HG03045 (cell line): Measurements from ENCODE around the gene SEMA3A.
"Not testable (repeated sequence)": the region's sequence is repeated elsewhere in the genome, so short reads cannot be mapped to it uniquely, and the experiment has no call there.

Experiments
- ATAC-seq: cut with Tn5 transposase; IDR thresholded peaks from one replicate; pipeline ENCODE4 v1.9.1; 2021; ENCODE audit warnings: mild to moderate bottlenecking, moderate library complexity; ENCODE audit not compliant: unreplicated experiment

SEMA3A gene

DNA sequence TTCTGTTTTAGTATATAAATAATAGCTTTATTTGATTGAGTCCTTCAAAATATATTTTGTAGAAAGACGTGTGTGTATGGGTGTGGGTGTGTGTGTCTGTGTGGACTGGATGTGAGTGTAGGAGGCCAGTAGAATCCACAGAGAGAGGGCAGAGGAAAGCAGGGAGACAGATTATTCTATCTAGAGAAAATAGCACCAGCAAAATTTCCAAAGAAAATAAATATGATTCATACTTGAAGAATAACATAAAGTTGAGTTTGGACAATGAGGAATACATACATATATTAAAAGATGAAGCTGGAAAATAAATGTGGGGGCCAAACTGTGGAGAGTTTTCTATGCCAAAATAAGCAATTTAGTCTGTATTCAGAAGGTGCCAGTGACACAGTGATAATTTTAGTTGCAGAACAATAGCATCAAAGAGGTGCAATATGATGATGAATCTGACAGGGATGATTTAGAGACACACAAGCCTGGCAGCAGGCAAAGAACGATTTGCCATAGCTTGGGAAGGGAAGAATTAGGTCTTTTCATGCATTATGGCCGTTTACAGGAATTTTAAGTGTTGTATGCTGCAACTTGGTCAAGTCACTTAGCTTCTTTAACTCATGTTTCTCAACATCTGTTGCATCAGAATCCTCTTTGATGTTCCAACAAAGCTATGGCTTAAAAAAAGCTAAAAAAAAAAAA is 121.3 kb downstream of the SEMA3A start:
- no peak for ATAC-seq

DNA sequence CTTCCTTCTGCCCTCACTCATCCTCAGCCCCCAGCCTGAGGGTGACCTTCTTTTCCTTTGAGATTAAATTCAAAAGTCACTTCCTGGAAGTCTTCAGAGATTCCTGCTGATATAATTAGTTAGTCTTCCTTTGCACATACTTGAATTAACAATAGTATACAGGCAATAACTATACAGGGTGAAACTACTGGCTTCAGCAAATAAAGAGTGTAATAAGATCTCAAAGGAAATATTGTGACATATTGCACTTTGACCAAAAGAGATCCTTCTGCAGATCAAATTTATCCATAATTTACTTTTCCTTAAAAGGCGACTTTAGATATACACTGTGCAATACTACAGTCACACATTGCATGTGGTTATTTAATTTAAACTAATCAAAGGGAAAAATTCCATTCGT is 123.8 kb downstream of the SEMA3A start:
- no peak for ATAC-seq

DNA sequence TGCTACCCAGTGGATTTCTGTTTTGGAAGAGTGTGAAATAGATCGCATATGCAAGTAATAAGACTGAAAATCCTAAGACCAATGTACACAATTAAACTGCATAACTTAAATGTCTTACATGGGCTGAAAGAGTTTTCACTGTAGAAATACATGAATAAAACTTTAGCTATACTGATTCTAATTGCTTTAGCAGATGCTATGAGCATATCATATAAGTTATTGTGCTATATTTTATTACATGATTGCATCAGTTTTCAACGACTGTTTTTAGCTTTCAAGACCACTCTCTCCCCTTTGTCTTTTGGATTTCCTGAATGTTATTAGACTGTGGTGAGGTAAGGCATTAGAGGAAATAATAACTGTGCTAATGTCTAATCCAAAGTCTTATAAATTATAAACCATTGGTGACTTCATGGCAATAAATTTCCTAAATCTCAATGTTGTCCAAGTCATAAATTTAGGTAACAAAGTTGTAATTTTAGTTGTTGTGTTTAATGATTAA is 124.5 kb downstream of the SEMA3A start:
- no peak for ATAC-seq

DNA sequence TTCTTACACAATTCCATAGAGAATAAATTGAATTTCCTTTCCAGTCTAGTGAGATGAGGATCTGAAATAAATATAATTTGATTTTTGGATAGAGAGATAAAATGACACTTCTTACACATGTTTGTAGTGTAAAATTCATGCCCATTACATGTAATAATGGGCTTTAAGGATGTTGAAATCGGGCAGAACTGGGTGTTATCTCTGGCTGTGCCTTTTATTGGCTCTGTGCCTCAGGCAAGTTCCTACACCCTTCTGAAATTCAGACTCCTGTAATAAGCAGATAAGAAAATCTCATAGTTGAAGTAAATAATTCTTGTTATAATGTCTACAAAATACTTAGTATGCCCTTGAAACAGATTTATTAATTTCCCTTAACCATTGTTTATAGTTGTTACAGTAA is 125.6 kb downstream of the SEMA3A start:
- no peak for ATAC-seq

DNA sequence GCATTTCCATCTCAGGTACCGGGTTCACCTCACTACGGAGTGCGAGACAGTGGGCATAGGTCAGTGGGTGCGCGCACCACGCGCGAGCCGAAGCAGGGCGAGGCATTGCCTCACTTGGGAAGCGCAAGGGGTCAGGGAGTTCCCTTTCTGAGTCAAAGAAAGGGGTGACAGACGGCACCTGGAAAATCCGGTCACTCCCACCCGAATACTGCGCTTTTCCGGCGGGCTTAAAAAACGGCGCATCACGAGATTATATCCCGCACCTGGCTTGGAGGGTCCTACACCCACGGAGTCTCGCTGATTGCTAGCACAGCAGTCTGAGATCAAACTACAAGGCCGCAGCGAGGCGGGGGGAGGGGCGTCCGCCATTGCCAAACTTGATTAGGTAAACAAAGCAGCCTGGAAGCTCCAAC is 132.1 kb downstream of the SEMA3A start:
- ATAC-seq = not testable (repeated sequence)

DNA sequence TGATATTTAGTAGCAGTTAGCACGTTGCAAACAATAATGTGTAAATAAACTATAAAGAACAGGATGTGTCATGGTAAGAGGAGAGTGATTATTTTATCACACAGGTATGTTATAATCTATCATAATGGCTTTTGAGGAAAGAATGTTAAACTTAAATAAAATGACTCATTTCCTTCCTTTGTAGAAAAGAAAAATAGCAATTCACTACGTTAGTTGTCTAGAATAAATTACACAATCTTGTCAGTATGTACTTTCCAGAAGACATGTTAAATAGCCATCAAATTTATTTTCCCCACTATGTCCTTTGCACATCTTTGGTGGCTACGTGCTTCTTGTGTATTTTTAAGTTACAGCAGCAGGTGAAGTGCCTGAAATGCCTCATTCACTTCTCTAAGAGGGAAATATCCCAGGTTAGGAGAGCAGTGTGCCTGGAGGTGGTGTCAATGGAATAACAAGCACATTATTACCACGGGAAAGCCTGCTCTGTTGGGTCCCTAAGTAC is 133.8 kb downstream of the SEMA3A start:
- ATAC-seq = no peak

DNA sequence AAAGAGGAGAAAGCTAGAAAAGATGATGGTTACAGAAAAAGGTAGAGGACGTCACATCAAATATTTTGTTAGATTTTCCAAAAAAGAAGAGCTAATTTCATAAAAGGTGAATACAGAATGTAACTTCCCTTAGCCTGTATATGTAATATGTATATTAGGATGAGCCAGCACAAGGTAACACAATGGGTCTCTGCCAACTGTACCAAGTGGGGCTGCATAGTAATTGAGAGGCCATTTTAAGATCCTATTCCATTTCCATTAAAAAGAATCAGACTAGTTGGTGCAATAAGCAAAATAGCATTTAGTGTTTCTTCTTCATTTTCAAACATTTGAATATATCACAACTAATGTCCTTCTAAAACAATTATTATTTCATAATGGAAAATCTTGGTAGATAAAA is 134.6 kb downstream of the SEMA3A start:
- ATAC-seq = no peak

DNA sequence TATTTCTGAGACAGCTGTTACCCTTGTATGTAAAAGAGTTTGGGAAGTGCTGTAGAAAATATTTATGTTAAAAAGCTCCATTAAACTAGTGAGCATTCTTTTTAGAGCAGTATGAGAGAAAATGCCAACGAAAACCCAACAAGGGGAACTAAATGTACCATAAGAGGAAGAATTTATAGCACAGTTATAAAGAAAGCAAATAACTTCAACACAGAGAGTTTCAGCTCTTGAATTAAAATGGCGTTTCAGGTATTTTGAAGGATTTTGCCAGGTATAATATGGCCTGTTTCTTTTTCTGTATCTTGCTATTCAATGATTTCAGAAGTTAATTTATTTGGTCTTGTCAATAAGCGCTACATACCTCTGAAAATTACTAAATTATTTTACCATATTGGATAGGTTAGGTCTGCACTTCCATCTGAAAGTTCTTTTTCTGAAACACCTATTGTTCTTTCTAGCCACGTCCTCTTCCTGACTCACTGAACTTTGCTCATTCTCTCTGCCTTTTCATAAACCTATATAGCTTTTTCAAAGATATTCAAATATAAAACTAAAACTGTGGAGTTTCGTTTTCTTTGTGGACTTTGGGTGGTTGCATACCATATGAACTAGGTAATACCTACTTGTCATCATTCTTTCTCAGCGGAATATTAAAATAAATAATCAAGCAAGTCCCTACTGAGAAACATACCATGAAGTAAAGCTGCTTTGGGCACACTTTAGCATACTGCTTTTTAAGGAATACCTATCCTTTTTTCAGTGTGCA is 136.1 kb downstream of the SEMA3A start:
- ATAC-seq = no peak

DNA sequence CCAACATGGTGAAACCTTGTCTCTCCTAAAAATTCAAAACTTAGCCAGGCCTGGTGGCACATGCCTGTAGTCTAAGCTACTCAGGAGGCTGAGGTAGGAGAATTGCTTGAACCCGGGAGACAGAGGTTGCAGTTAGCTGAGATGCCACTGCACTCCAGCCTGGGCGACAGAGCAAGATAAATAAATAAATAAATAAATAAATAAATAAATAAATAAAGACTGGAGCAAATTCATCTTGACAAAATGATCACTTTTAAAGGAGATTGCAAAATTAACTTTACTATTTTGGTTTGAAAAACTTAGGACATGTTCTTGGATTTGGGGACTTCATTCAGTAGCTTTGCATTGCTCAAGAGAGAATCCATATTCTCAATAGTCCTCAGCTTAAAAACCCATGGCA is 137.0 kb downstream of the SEMA3A start:
- no peak for ATAC-seq

DNA sequence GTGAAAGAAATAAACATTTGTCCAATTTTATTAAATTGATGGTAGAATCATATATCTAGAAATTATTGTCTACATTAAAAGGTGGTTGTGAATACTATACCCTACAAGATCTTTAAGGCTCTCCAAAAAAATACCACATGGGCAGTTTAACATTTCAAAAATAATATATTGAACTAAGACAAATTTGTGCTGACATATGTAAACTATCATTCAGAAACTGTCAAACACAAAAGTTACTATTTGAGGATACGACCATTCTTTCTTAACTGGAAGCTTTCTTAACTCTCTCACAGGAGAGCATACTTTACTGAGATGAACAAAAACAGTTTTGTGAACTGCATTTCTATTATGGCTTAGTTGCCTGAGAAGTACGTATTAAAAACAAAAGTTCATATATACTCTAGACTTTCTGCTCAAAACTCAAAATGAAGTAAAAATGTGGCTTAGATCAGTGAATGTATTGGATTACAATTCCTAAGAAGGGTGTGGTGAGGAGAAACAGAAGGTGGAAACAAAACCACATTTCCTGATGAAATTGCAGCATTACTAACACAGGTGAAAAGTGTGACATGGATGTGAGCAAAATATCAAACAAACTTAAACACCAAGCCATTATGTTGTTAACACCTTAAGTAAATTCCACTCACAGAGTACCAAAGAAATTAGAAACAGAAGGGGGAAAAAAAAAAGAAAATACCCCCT is 138.5 kb downstream of the SEMA3A start:
- ATAC-seq = no peak

DNA sequence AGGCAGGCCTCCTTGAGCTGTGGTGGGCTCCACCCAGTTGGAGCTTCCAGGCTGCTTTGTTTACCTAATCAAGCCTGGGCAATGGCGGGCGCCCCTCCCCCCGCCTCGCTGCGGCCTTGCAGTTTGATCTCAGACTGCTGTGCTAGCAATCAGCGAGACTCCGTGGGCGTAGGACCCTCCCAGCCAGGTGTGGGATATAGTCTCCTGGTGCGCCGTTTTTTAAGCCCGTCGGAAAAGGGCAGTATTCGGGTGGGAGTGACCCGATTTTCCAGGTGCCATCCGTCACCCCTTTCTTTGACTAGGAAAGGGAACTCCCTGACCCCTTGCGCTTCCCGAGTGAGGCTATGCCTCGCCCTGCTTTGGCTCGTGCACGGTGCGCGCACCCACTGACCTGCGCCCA is 139.4 kb downstream of the SEMA3A start:
- ATAC-seq = not testable (repeated sequence)

DNA sequence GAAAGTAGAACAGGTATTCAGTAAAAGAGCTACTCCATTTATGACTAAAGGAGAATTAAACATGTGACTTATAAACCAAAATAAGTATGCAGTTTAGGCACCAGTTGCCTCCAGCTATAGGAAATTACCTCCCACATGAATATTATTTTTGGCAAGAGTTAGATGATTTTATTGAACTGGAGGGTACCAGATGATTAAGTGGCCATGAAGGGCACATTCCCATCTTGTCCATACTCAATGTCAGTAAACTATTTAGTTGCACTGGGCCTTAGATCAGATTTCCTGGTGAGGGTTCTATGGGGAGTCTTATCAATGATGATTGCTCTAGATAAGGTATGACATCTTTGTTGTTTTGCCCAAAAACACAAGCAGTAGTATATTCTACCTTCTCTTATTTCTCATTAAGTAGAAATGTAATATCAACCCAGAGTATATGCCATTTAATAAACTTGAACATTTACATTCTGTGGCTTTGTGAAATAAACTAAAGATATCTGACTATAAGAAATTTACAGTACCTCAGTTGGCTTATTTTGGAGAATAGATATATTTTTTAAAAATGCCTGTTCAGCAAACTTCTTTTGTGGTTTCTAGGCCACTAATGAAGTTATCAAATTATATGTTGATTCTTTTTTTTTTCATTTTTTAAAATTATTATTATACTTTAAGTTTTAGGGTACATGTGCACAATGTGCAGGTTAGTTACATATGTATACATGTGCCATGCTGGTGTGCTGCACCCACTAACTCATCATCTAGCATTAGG is 145.3 kb downstream of the SEMA3A start:
- ATAC-seq = no peak

DNA sequence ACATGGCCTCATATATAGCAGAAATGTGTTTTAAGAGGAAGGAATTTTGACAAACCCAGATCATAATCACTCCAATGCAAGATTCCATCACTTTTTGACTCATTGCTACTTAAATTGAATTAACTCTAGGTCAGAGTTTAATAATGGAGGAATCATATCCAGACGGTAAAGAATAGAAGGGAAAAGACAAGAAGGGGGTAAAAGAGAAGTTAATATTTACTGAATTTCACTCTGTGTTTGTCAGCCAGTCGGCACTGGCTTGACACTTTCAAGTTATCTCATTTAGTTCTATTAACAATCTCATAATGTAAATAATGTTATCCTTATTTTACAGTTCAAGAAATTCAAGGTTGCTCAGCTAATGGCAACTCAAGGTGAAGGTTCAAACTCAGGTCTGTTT is 147.5 kb downstream of the SEMA3A start:
- ATAC-seq = no peak

DNA sequence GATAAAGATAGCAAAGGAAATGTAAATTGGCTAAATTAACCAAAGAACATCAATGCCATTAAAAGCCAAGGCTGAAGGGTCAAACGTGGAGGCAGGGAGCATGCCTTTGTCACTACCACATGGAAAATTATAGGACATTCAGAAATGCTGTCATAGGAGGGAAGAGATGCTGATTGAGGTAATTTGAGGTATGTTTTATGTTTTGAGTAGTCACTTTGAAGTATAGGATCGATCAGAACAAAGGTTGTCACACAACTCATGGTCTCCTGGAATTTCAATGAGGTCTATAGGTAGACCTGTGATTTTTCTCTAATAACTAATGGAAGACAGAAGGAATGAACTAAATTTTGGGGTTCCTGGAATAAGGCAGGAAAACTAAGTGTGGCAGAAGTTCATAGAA is 149.8 kb downstream of the SEMA3A start:
- ATAC-seq = no peak

DNA sequence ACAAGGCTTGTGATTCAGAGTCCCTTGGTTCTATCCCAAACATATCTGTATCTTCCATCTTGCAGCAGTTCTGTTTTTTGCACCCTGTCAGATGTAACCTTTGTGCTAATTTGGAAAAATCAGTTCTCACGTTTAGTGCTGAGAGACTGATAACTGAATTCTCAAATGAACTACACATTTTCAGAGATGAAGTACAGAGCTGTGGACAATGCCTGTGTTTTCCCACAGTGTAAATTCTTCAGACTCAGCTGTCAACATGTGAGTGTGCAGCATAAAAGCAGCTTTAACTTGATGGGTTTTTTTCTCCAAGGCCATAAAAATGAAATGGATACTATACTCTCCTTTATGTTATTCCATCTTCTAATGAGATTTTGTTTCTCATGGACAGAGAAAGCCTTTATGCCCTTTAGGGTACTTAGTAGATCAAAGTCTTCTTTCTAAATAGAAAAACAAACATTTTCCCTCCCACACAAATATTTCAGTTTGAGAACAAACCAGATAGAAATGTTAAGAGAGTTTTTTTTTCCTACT is 150.9 kb downstream of the SEMA3A start:
- ATAC-seq = no peak

DNA sequence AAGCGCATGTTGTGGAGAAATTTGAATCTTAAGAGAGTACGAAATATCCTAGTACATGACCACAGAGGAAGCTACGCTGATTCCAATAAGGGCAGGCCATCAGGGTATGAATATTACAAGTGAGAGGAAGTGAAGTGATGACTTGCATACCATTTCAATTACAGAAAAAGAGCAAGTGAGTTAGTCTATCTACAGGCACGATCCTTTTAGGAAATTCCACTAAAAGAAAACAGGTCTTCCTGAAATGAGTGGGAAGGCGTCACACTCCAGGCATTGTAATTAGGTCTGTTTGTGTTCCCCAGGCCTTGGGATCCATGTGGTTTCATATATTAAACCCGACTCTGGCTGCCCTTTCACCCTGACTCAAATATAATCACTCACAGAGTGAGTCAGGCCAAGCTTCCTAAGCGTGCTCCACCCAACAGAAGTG is 152.5 kb downstream of the SEMA3A start:
- ATAC-seq = no peak

DNA sequence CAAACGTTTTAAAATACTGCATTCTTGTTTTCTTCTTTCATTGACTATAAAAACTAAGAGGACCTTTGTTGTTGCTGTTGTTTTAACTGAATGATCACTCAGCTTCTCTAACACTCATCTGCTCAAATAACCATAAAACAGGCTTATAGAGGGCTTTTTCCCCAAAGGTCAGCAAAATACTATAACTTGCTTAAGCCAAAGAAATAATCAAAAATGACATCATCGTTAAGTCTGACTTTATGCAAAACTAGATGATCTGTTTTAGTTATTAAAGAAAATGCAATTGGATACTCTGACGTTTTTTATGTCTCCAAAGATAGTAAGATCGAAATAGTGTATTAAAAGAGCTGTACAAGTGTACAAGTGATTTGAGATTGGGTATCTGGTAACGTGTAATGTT is 152.9 kb downstream of the SEMA3A start:
- ATAC-seq = no peak

DNA sequence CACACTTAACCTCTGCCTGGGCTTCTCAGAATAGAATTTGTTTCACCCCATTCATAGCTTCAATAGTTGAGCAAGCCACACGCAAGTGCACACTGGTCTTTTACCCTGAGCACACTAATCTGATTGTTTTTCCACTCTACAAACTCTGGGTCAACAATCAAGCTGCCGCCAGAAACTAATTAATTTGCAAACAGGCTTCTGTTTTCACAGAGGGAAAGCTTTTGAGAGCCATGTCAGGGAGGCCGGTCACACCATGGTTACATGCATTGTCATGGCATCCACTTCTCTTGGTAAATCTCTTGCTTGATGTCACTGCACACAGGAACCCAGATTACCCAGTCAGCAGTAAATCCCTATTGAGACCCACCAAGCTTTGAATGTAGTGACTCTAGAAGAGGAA is 154.2 kb downstream of the SEMA3A start:
- ATAC-seq = no peak

DNA sequence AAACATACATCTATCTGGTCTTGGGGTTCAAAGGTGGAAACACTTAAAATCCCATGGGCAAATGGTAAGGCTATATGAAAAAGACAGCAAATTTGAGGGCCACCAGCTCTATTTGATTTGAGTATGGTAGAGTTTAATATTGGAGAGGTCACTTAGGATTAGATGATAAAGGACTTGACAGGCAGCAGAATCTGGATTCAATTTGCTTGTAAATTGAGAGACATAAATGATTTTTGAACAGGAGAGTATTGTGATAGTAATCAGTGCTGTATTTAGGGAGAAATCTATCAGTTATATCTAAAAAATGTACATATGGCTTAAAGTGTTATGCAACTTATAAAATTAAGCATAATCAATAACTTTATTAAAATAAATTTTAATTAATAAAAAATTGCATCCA is 155.2 kb downstream of the SEMA3A start:
- ATAC-seq = no peak

DNA sequence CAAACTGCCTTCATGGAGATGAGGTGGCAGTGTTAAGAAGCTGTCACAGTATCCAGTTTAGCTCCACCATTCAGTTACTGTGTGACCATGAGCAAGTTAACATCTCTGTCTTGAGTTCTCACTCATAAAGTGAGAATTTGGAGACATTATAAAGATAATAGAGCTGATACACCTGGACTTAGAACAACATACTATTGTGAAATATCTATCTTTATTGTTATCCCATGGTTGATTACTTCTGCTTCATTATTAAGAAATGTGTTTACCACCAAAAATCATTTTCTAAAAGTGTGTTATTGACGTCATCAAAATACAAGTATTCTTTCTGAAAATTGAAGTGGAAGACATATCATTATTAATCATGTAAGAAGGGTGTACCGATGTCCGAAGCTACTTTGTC is 166.9 kb downstream of the SEMA3A start:
- ATAC-seq = no peak
